HG03196 (cell line): ENCODE measurements around the gene GALE.
"Not testable (repeated sequence)": the region's sequence is repeated elsewhere in the genome, so short reads cannot be mapped to it uniquely, and the experiment has no call there.

ENCODE experiments used
- ATAC-seq: cut with Tn5 transposase; IDR thresholded peaks from one replicate; pipeline ENCODE4 v1.9.1; 2021; ENCODE audit not compliant: unreplicated experiment

Gene GALE

DNA sequence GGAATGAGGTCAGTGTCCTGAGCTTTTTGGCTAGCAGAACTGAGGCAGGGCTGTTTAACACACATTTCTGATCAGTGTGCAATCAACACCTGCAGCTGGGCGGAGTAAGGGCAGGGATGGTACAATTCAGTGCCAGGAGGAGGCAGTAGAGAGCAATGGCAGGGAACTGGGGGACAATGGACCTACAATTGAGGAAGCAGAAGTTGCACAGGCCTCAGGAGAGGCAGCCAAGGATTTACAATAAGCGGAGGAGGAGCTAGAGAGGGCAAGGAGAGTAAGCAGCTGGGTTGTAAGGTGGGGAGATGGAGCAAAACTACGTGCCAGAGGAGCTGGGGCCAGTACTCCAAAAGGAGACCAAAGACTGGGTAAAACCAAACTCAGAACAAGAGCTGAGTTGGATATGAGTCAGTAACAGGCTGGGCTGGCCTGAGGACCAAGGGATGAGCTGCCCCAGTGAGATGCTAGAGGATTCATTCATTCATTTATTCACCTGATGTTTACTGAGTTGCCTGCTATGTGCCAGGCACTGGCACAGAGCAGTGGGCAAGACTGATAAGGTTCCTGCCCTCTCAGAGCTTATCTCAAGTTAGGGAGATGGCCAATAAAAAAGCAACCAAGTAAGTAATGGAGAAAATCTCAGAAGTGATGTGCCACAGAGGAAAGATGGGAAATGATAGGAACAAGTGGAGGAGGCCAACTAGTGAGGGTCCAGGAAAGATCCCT is 10.4 kb upstream of the GALE start:
- ATAC-seq = peak; percentile 46

DNA sequence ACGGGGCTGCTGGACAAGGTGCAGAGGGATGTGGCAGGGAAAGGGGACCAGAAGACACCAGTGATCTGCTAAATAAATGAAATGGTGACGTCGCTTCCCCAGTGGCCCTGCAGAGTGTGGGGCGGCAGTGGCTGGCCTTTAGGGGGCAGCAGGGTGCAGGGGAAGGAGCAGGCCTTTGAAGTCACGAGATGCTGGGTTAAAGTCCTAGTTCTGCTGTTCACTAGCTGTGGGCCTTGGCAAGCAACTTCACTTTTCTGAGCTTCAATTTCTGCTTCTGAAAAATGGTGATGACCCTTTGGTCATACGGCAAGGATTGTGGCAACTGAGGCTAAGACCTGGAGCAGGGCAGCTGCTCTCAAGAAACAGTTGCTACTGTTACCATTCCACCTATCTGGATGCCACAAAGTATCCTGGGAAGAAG is 9.2 kb upstream of the GALE start:
- peak; percentile 52 for ATAC-seq

- no peak for ATAC-seq
Observed at GRCh38 chr1:23807453-23807852, 6.9 kb upstream of the GALE start.

GRCh38 chr1:23806280-23806679 is 5.7 kb upstream of the GALE start:
- ATAC-seq = no peak

- ATAC-seq = no peak
Observed at GRCh38 chr1:23805025-23805424, 4.5 kb upstream of the GALE start.

DNA sequence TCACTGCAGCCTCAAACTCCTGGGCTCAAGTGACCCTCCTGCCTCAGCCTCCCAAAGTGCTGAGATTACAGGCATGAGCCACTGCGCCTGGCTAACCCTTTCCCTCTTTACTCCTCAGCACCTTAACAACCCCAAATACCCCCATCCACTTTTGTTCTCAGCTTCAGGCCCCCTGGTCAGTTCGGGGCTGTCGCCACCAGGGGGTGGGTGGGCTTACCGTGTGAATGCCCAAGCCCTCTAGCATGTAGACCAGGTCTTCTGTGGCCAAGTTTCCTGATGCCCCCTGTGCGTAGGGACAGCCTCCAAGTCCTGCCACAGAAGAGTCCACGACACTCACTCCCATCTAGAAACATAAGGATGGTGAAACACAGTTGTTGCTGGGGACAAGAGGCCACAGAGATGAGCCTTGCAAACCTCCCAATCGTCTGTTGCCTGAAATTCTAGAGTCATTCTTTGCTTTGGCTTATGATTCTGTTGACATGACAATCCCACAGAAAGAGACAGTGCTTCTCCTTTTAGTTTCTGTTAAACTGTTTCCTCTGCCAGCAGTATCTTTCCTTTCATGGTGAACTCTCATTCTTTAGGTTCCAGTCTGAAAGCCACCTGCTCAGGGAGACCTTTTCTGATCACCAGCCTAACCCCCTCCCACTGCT is 3.8 kb upstream of the GALE start:
- ATAC-seq = no peak

- ATAC-seq = no peak
Observed at GRCh38 chr1:23803674-23804073, 3.1 kb upstream of the GALE start.

DNA sequence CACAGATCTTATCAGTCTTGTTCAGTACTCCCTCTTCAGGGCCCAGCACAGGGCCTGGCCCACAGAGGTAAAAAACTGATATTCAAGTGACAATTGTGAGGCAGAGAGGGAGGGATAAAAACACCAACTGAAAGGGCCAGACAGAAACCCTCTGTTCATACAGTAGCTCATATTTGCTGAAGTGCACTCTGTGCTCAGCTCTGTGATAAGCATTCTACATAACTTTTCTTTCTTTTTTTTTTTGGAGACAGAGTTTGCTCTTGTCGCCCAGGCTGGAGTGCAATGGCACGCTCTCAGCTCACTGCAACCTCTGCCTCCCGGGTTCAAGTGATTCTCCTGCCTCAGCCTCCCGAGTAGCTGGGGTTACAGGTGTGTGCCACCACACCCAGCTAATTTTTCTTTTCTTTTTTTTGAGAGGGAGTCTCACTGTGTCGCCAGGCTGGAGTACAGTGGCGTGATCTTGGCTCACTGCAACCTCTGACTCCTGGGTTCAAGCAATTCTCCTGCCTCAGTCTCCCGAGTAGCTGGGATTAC is 2.3 kb upstream of the GALE start:
- not testable (repeated sequence) for ATAC-seq

GRCh38 chr1:23801876-23802275 is 1.3 kb upstream of the GALE start:
- no peak for ATAC-seq

- ATAC-seq = no peak
Observed at GRCh38 chr1:23801338-23801748, 789 bp upstream of the GALE start.

DNA sequence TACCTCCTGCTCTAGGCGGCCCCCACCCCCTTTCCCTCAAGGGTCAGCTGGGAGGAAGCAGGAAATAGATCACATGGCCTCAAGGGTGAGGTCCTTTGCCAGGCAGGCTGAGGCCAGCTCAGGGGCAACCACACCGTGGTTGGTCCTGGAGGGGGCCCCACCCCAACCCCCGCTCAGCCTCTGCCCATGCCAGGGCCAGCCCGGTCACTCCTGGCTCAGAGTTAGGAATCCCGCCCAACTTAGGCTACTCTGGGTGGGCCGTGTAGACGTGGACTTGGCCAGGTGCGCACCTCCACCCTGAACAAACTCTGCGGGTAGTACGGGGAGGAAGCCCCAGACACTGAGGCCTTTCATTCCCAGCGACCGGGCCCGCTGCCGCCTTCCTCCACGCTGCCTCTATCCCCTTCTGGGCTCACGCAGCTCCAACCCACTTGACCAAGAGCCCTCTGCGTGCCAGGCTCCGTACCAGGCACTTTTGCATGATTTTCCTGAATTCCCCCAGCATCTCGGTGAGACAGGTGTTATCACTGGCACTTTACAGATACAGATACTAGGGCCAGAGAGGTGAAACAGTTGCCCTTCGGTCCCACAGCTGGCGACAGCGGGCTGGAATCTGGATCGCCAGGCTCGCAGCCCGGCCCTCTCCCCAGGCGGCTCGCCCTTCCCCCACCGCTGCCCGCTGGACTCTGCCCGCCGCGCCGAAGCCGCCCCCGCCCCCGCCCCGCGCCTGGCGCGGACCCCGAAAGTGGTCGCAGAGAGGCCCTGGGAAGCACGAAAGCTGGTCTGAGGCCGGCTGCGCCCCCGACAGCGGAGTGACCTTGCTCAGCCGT is 769 bp downstream of the GALE start:
- peak; percentile 8 for ATAC-seq

DNA sequence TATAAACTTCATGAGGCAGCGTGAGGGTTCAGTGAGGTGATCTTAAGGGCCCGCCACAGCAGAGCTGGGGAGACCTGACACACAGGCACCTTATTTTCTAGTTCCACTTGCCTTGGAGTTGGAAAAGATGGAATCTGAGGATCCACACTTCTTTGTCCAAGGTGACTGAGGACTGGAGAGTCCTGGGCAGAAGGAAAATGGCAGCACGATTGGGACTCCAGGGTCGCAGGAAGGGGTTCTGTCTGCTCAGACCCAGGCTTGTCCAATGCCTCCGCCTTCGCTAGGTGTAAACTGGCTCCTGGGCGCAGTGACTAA is 1.3 kb downstream of the GALE start:
- no peak for ATAC-seq

DNA sequence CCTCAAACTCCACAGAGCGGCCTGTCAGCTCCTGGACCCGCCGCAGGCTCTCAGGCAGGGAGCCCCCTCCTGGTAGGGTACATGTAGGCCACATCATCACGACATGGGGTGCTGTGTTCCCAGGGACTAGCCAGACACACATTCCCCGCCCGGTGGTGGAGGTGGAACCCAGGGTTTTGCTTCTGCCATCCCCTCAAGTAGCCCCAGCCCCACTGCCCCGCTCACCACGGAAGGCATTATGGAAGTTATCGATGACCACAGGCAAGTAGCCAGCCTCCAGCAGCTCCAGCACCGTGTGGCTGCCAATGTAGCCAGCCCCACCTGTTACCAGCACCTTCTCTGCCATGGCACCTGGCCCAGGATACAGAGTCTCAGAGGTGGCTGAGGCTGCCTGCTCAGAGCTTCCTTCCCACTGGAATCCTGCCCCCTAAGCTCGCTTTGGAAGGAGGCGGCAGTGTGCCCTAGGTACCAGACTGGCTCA is 1.9 kb downstream of the GALE start:
- no peak for ATAC-seq

- no peak for ATAC-seq
Observed at GRCh38 chr1:23797478-23798448, 2.8 kb downstream of the GALE start.

DNA sequence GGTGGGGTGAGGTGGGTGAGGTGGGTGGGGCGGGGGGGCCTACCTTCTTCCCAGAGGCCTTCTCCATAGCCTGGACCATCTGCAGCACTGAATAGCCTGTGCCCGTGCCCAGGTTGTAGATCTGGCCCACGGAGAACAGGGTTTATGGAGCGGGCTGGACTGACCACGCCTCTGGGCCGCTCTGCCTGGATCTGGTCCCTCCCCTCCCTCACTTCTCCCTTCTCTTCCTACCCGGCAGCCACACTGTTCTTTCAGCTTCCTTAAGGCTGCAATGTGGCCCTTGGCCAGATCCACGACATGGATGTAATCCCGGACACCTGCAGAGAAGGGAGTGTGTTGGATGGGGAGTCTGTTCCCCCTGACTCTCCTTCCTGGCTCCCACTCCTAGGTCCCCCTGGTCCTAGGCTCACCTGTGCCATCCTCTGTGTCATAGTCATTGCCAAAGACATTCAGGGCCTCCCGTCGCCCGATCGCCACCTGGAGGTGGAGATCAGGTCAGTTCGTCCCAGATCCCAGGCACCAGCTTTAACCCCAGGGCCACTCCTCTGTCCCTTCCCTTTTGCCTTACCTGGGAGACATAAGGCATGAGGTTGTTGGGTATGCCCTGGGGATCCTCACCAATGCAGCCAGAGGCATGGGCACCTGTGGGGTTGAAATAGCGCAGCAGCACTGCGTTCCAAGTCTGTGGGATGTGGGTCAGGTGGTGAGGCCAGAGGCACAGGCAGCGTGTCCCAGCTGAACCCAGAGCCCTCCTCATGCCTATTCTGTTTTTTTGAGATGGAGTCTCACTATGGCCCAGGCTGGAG is 3.9 kb downstream of the GALE start:
- no peak for ATAC-seq

DNA sequence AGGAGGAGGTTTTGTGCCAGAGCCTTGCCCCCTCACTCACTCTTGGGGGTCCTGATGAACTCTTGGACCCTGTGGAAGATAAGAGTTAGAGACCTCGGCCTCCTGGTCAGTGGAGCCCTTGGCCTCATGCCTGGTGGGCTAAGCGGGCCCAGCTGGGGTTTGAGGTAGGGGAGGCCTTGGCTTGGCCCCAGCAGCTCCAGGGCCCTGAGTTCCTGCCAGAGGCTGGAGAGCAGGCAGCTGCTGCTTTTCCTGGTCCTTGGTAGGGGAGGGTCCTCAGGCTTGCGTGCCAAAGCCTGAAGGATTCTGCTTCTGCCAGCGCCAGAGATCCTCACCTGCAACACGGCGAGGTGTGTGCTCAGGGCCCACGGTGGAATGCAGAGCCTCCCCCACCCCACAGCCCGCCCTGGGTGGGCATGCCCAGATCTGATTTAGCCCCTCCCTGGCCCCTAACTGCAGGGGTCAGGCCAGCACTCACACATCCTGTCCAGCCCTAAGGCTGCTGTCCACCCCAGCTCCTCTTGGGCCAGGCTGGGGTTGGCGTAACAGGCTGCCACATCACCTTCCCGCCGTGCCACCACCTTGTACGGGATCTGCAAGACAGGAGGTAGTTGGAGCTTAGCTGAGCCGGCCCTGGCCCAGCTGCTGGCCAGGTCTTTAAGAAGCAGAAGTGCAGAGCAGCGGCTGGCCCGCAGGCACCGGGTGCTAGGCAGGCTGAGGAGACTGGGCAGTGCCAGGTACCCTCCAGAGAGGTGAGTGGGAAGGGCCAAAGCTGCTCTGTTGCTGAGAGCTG is 4.7 kb downstream of the GALE start:
- ATAC-seq = no peak

GRCh38 chr1:23794732-23795182 is 5.8 kb downstream of the GALE start:
- ATAC-seq = not testable (repeated sequence)

DNA sequence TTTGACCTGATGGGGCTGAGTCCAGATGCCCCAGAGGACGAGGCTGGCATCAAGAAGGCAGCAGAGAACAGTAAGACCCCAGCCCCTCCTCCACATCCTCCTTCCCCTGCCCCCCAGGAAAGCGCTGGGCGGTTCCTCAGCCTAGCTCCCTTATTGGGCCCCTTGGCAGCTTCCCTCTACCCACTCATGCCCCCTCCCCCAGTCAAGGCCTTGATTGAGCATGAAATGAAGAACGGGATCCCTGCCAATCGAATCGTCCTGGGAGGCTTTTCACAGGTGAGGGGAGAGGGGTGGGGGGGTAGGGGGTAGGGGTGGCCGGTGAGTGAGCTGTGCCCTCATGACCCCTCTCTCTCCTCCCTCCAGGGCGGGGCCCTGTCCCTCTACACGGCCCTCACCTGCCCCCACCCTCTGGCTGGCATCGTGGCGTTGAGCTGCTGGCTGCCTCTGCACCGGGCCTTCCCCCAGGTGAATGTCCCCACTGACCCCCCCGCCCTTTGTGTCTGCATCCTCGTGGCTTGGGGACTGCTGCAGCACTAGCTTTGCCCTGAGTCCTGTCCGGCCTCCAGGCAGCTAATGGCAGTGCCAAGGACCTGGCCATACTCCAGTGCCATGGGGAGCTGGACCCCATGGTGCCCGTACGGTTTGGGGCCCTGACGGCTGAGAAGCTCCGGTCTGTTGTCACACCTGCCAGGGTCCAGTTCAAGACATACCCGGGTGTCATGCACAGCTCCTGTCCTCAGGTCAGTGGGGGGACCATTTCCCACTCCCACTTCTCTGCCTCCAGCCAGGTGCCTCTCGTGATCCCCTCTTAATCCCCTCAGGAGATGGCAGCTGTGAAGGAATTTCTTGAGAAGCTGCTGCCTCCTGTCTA is 6.5 kb downstream of the GALE start:
- ATAC-seq = no peak
